CD4-positive, alpha-beta memory T cell (primary cell): ENCODE data around the gene PRCC. TPM values are rescaled to one million over a fixed set of nuclear protein-coding genes. Genes with fewer than 3 reads are reported as not detected.

Experiments
- CTCF ChIA-PET: fragments of 350-600 bp; sonication (Branson Sonifier 250); formaldehyde crosslinking; loops from one replicate; lab custom pipeline; 2021; ENCODE audit warnings: inconsistent platforms; ENCODE audit not compliant: partially characterized antibody; lab: Charles Lee
- POLR2A ChIA-PET: fragments of 350-600 bp; sonication (Branson Sonifier 250); formaldehyde crosslinking; loops from one replicate; lab custom pipeline; 2021; ENCODE audit not compliant: partially characterized antibody; lab: Charles Lee
- DNase-seq, 5 donors: peaks; one replicate each; pipeline versions ENCODE4 v3.0.0 to v3.0.0-alpha.2; 2020 to 2022; ENCODE audit warnings: mixed read lengths in 1 of 5
- H3K27ac ChIP-seq: one replicate; pipeline ENCODE4 v1.7.0; 2013; ENCODE audit warnings: low read depth, low read length
- H3K27me3 ChIP-seq: 2 replicates; pipeline ENCODE4 v1.7.0; 2013; ENCODE audit warnings: mild to moderate bottlenecking, low read length, moderate library complexity; ENCODE audit not compliant: insufficient read depth
- H3K36me3 ChIP-seq: 2 replicates; pipeline ENCODE4 v1.7.0; 2013; ENCODE audit warnings: mild to moderate bottlenecking, low read length, moderate library complexity; ENCODE audit not compliant: insufficient read depth
- H3K4me1 ChIP-seq: 2 replicates; pipeline ENCODE4 v1.7.0; 2013; ENCODE audit warnings: mild to moderate bottlenecking, low read length, moderate library complexity; ENCODE audit not compliant: insufficient read depth
- H3K4me3 ChIP-seq, 2 donors: one replicate each; pipeline ENCODE4 v1.7.0; 2013; ENCODE audit warnings: low read length in 2 of 2, mild to moderate bottlenecking in 1 of 2
- H3K9me3 ChIP-seq, 2 donors: one replicate each; pipeline ENCODE4 v1.7.0; 2013; ENCODE audit warnings: low read length in 2 of 2, control low read depth in 1 of 2; ENCODE audit not compliant: control insufficient read depth in 1 of 2
- H3K27ac Mint-ChIP-seq, 7 donors: one replicate each; pipeline ENCODE4 v1.8.0; 2020 to 2021; ENCODE audit warnings: mixed read lengths in 7 of 7, mild to moderate bottlenecking in 6 of 7, inconsistent platforms in 3 of 7, moderate library complexity in 3 of 7
- H3K27me3 Mint-ChIP-seq, 2 donors: one replicate each; pipeline ENCODE4 v1.8.0; 2020 to 2021; ENCODE audit warnings: mixed read lengths in 2 of 2
- H3K36me3 Mint-ChIP-seq, 2 donors: one replicate each; pipeline ENCODE4 v1.8.0; 2020 to 2021; ENCODE audit warnings: mixed read lengths in 2 of 2, inconsistent platforms in 1 of 2, mild to moderate bottlenecking in 1 of 2
- H3K4me1 Mint-ChIP-seq, 4 donors: one replicate each; pipeline ENCODE4 v1.8.0; 2020 to 2021; ENCODE audit warnings: mixed read lengths in 4 of 4, mild to moderate bottlenecking in 1 of 4
- H3K4me3 Mint-ChIP-seq, 8 donors: one replicate each; pipeline ENCODE4 v1.8.0; 2020 to 2021; ENCODE audit warnings: mixed read lengths in 8 of 8, mild to moderate bottlenecking in 7 of 8, moderate library complexity in 6 of 8, inconsistent platforms in 3 of 8
- H3K9me3 Mint-ChIP-seq, 8 donors: one replicate each; pipeline ENCODE4 v1.8.0; 2020 to 2021; ENCODE audit warnings: mixed read lengths in 8 of 8, mild to moderate bottlenecking in 5 of 8, inconsistent platforms in 3 of 8, moderate library complexity in 1 of 8
- intact Hi-C: fragments of 100-400 bp; cut with micrococcal nuclease; formaldehyde crosslinking; loops from one replicate; pipeline ENCODE4 v1.15.1; 2023
- polyA plus RNA-seq, 2 donors: library from polyadenylated mRNA; unstranded; fragments of 300-500 nt; fragmentation: Illumina TruSeq; gene quantifications; one replicate each; pipeline ENCODE4 v1.2.3, GENCODE V29; 2021
- total RNA-seq, 2 experiments: library from RNA; stranded (reverse); gene quantifications; one replicate each; pipeline ENCODE4 v1.2.3, GENCODE V29; 2021

PRCC gene
- total and polyA plus RNA-seq, 4 experiments from 2014 or later: 32.8 to 61.3 (median 56.8) TPM

GRCh38 chr1:156750711-156751450 is 16.5 kb upstream of the PRCC start:
- H3K27me3 ChIP-seq: no peaks in the 10 kb centered on the region
- Mint-ChIP-seq H3K27ac (peak overlapping the region; percentile 87 to 95 (median 94)), H3K4me1 (peaks cover 42 to 73% (median 54%) of the 10 kb centered on the region in 4 donors), H3K36me3 (peaks cover 0 to 14% of the 10 kb centered on the region in 2 donors), H3K4me3 (peak overlapping the region; percentile 91 to 98 (median 92)), H3K27me3 (no peaks in the 10 kb centered on the region), H3K9me3 (peaks cover 0 to 1% (median 0%) of the 10 kb centered on the region in 8 donors)
- POLR2A ChIA-PET: interaction anchor here (0.6 to 4.6 kb wide), 15 partner anchors 9 to 468 kb away, joined by 3 to 103 read pairs (median 4); partner anchors contain the start of genes ISG20L2, MEF2D, METTL25B and MRPL24
- CTCF ChIA-PET: interaction anchor here (0.5 to 3.9 kb wide), 4 partner anchors 9 to 124 kb away, joined by 3 to 34 read pairs (median 12); partner anchors contain the start of genes ISG20L2, METTL25B and MRPL24
- no peaks in the 10 kb centered on the region for H3K9me3 ChIP-seq
- H3K36me3 ChIP-seq: no peaks in the 10 kb centered on the region
- peak overlapping the region; percentile 75 for H3K27ac ChIP-seq
- DNase-seq: peak in 1 of 5 donors; percentile 63
- intact Hi-C loops: loop anchor here (1.0 kb wide), 4 partner anchors 10 to 246 kb away; partner anchors contain the start of genes ISG20L2, METTL25B, MRPL24 and PRCC
- peak overlapping the region; percentile 45 to 74 for H3K4me3 ChIP-seq
- H3K4me1 ChIP-seq: peaks cover 54% of the 10 kb centered on the region

- Histone ChIP-seq H3K36me3 (no peaks in the 10 kb centered on the region), H3K27ac (peak within 1 kb of the TSS; percentile 82), H3K4me1 (peaks cover 49% of the 10 kb centered on the region), H3K27me3 (no peaks in the 10 kb centered on the region), H3K9me3 (no peaks in the 10 kb centered on the region), H3K4me3 (peak within 1 kb of the TSS; percentile 45 to 88)
- peak in 1 of 5 donors; percentile 42 for DNase-seq
- Mint-ChIP-seq H3K4me1 (peaks cover 39 to 67% (median 50%) of the 10 kb centered on the region in 4 donors), H3K36me3 (peaks cover 0 to 13% of the 10 kb centered on the region in 2 donors), H3K9me3 (no peaks in the 10 kb centered on the region), H3K4me3 (peak within 1 kb of the TSS; percentile 91 to 98 (median 94)), H3K27ac (peak within 1 kb of the TSS; percentile 89 to 95 (median 94)), H3K27me3 (no peaks in the 10 kb centered on the region)
- CTCF ChIA-PET: interaction anchor here (0.5 to 3.9 kb wide), 5 partner anchors 10 to 125 kb away, joined by 3 to 34 read pairs (median 8); partner anchors contain the start of genes ISG20L2, METTL25B, MRPL24 and PRCC
- POLR2A ChIA-PET: interaction anchor here (0.6 to 4.6 kb wide), 16 partner anchors 10 to 469 kb away, joined by 3 to 103 read pairs (median 4); partner anchors contain the start of genes ISG20L2, MEF2D, METTL25B and MRPL24
- intact Hi-C loops: loop anchor here (1.0 kb wide), 4 partner anchors 10 to 246 kb away; partner anchors contain the start of genes ISG20L2, METTL25B, MRPL24 and PRCC
These were observed 15.9 kb upstream of the PRCC start, which contains the start of gene HDGF for GRCh38 chr1:156751451-156751756. Gene HDGF (minus strand): TSS chr1:156751675. CDS start chr1:156751429, 246 bp downstream.

- Mint-ChIP-seq H3K27ac (peak overlapping the region; percentile 84 to 95 (median 92)), H3K27me3 (no peaks in the 10 kb centered on the region), H3K4me3 (peak overlapping the region; percentile 87 to 97 (median 92)), H3K9me3 (no peaks in the 10 kb centered on the region), H3K4me1 (peaks cover 36 to 62% (median 47%) of the 10 kb centered on the region in 4 donors), H3K36me3 (peaks cover 0 to 13% of the 10 kb centered on the region in 2 donors)
- intact Hi-C loops: loop anchor here (1.0 kb wide), 4 partner anchors 11 to 247 kb away; partner anchors contain the start of genes ISG20L2, METTL25B, MRPL24 and PRCC
- POLR2A ChIA-PET: interaction anchor here (0.6 to 4.6 kb wide), 16 partner anchors 10 to 469 kb away, joined by 3 to 103 read pairs (median 4); partner anchors contain the start of genes ISG20L2, MEF2D, METTL25B and MRPL24
- peak; percentile 91 to 98 (median 93) for DNase-seq
- no peaks in the 10 kb centered on the region for H3K36me3 ChIP-seq
- H3K4me3 ChIP-seq: peak overlapping the region; percentile 42 to 88
- CTCF ChIA-PET: interaction anchor here (1.0 to 3.9 kb wide), 5 partner anchors 10 to 108 kb away, joined by 3 to 34 read pairs (median 8); partner anchors contain the start of genes ISG20L2, METTL25B, MRPL24 and PRCC
- H3K27me3 ChIP-seq: no peaks in the 10 kb centered on the region
- H3K4me1 ChIP-seq: peaks cover 44% of the 10 kb centered on the region
- no peaks in the 10 kb centered on the region for H3K9me3 ChIP-seq
- peak overlapping the region; percentile 82 for H3K27ac ChIP-seq
These were observed 15.4 kb upstream of the PRCC start for GRCh38 chr1:156751757-156752481.

GRCh38 chr1:156752843-156753482 is 14.4 kb upstream of the PRCC start:
- Histone ChIP-seq H3K9me3 (no peaks in the 10 kb centered on the region), H3K27me3 (no peaks in the 10 kb centered on the region), H3K4me3 (peak overlapping the region in 1 of 2 donors; percentile 88), H3K4me1 (peaks cover 34% of the 10 kb centered on the region), H3K27ac (peak overlapping the region; percentile 82), H3K36me3 (no peaks in the 10 kb centered on the region)
- peak overlapping the region in 6 of 7 donors; percentile 85 to 95 (median 93) for H3K27ac Mint-ChIP-seq
- CTCF ChIA-PET: interaction anchor here (1.0 to 3.9 kb wide), 5 partner anchors 11 to 107 kb away, joined by 3 to 34 read pairs (median 8); partner anchors contain the start of genes ISG20L2, METTL25B, MRPL24 and PRCC
- no peaks in the 10 kb centered on the region for H3K27me3 Mint-ChIP-seq
- H3K9me3 Mint-ChIP-seq: no peaks in the 10 kb centered on the region
- DNase-seq: no peak
- peaks cover 28 to 52% (median 38%) of the 10 kb centered on the region in 4 donors for H3K4me1 Mint-ChIP-seq
- intact Hi-C loops: no loop called here
- peaks cover 0 to 13% of the 10 kb centered on the region in 2 donors for H3K36me3 Mint-ChIP-seq
- H3K4me3 Mint-ChIP-seq: peak overlapping the region; percentile 87 to 97 (median 92)
- POLR2A ChIA-PET: interaction anchor here (1.1 to 4.6 kb wide), 6 partner anchors 11 to 63 kb away, joined by 3 to 103 read pairs (median 39); partner anchors contain the start of genes ISG20L2, METTL25B, MRPL24 and PRCC

GRCh38 chr1:156754219-156754618 is 13.1 kb upstream of the PRCC start:
- H3K36me3 ChIP-seq: no peaks in the 10 kb centered on the region
- Mint-ChIP-seq H3K4me1 (peaks cover 18 to 44% (median 27%) of the 10 kb centered on the region in 4 donors), H3K4me3 (no peak overlapping the region), H3K27ac (no peak overlapping the region), H3K36me3 (peaks cover 0 to 13% of the 10 kb centered on the region in 2 donors), H3K27me3 (no peaks in the 10 kb centered on the region), H3K9me3 (no peaks in the 10 kb centered on the region)
- POLR2A ChIA-PET: interaction anchor here (3.4 to 4.6 kb wide), 2 partner anchors 12 to 27 kb away, joined by 17 to 65 read pairs; partner anchors contain the start of genes ISG20L2, METTL25B and PRCC
- no peak for DNase-seq
- H3K4me3 ChIP-seq: no peak overlapping the region
- no peak overlapping the region for H3K27ac ChIP-seq
- no peaks in the 10 kb centered on the region for H3K9me3 ChIP-seq
- H3K27me3 ChIP-seq: no peaks in the 10 kb centered on the region
- intact Hi-C loops: no loop called here
- CTCF ChIA-PET: no interaction called here
- H3K4me1 ChIP-seq: peaks cover 22% of the 10 kb centered on the region

- no peaks in the 10 kb centered on the region for H3K9me3 ChIP-seq
- intact Hi-C loops: no loop called here
- DNase-seq: no peak
- Mint-ChIP-seq H3K4me3 (no peak overlapping the region), H3K27me3 (no peaks in the 10 kb centered on the region), H3K27ac (no peak overlapping the region), H3K36me3 (peaks cover 0 to 7% of the 10 kb centered on the region in 2 donors), H3K9me3 (no peaks in the 10 kb centered on the region), H3K4me1 (peaks cover 9 to 31% (median 16%) of the 10 kb centered on the region in 4 donors)
- POLR2A ChIA-PET: interaction anchor here (3.4 kb wide), 1 partner anchor 11 kb away, joined by 17 read pairs; the partner anchor contains the start of gene PRCC
- H3K27ac ChIP-seq: no peak overlapping the region
- H3K4me3 ChIP-seq: no peak overlapping the region
- H3K27me3 ChIP-seq: no peaks in the 10 kb centered on the region
- peaks cover 12% of the 10 kb centered on the region for H3K4me1 ChIP-seq
- CTCF ChIA-PET: interaction anchor here (1.3 to 2.4 kb wide), 4 partner anchors 29 to 150 kb away, joined by 3 to 8 read pairs (median 4); partner anchors contain the start of gene NTRK1
- H3K36me3 ChIP-seq: no peaks in the 10 kb centered on the region
These were observed 11.8 kb upstream of the PRCC start for GRCh38 chr1:156755527-156755950.
